ENCODE data around the gene OPCML. TPM values are rescaled to one million over a fixed set of nuclear protein-coding genes. Genes with fewer than 3 reads are reported as not detected.

Gene OPCML
- total and polyA plus RNA-seq, 4 donors = 16.6 to 70.3 (median 58.1) TPM

- 92% methylated on average over 54 of the region's 54 CpGs for WGBS (ENCODE audit: insufficient coverage)
Measured at GRCh38 chr11:133360860-133361688, 171.2 kb downstream of the OPCML start.

GRCh38 chr11:133355095-133355494 is 177.2 kb downstream of the OPCML start:
- Histone ChIP-seq H3K4me1 (ENCODE audit: control insufficient read depth, insufficient read depth, low read length) (no peaks in the 10 kb centered on the region), H3K27ac (ENCODE audit: low read depth, low read length) (no peak overlapping the region), H3K36me3 (ENCODE audit: control insufficient read depth, insufficient read depth, low read length) (no peaks in the 10 kb centered on the region), H3K27me3 (ENCODE audit: control insufficient read depth, insufficient read depth, low read length) (peaks cover 2% of the 10 kb centered on the region), H3K4me3 (ENCODE audit: low read depth, low read length) (no peak overlapping the region), H3K9me3 (ENCODE audit: control insufficient read depth, insufficient read depth, low read length) (no peaks in the 10 kb centered on the region)
- 65% methylated on average over 2 of the region's 2 CpGs for WGBS (ENCODE audit: insufficient coverage)
- no peak for DNase-seq (ENCODE audit: low read depth in 4 of 6, low spot score in 6 of 6)

More at GRCh38 chr11:133360860-133361688, 171.2 kb downstream of the OPCML start:
- peaks cover 1% of the 10 kb centered on the region for H3K4me1 ChIP-seq (ENCODE audit: control insufficient read depth, insufficient read depth, low read length)
- H3K36me3 ChIP-seq (ENCODE audit: control insufficient read depth, insufficient read depth, low read length) = peaks cover 16% of the 10 kb centered on the region
- H3K9me3 ChIP-seq (ENCODE audit: control insufficient read depth, insufficient read depth, low read length) = no peaks in the 10 kb centered on the region
- no peak overlapping the region for H3K4me3 ChIP-seq (ENCODE audit: low read depth, low read length)
- H3K27me3 ChIP-seq (ENCODE audit: control insufficient read depth, insufficient read depth, low read length) = peaks cover 5% of the 10 kb centered on the region
- no peak overlapping the region for H3K27ac ChIP-seq (ENCODE audit: low read depth, low read length)
- DNase-seq (ENCODE audit: low read depth in 4 of 6, low spot score in 6 of 6) = no peak

GRCh38 chr11:133354069-133354468 is 178.2 kb downstream of the OPCML start:
- Histone ChIP-seq H3K9me3 (ENCODE audit: control insufficient read depth, insufficient read depth, low read length) (no peaks in the 10 kb centered on the region), H3K27ac (ENCODE audit: low read depth, low read length) (no peak overlapping the region), H3K4me3 (ENCODE audit: low read depth, low read length) (no peak overlapping the region), H3K36me3 (ENCODE audit: control insufficient read depth, insufficient read depth, low read length) (no peaks in the 10 kb centered on the region), H3K4me1 (ENCODE audit: control insufficient read depth, insufficient read depth, low read length) (no peaks in the 10 kb centered on the region), H3K27me3 (ENCODE audit: control insufficient read depth, insufficient read depth, low read length) (peaks cover 2% of the 10 kb centered on the region)
- WGBS (ENCODE audit: insufficient coverage) = 60% methylated on average over 1 of the region's 4 CpGs
- DNase-seq (ENCODE audit: low read depth in 4 of 6, low spot score in 6 of 6) = no peak

GRCh38 chr11:133350045-133350444 is 182.3 kb downstream of the OPCML start:
- peaks cover 2% of the 10 kb centered on the region for H3K4me1 ChIP-seq (ENCODE audit: control insufficient read depth, insufficient read depth, low read length)
- H3K9me3 ChIP-seq (ENCODE audit: control insufficient read depth, insufficient read depth, low read length) = no peaks in the 10 kb centered on the region
- H3K4me3 ChIP-seq (ENCODE audit: low read depth, low read length) = no peak overlapping the region
- WGBS (ENCODE audit: insufficient coverage) = 20% methylated on average over 1 of the region's 3 CpGs
- H3K36me3 ChIP-seq (ENCODE audit: control insufficient read depth, insufficient read depth, low read length) = no peaks in the 10 kb centered on the region
- DNase-seq (ENCODE audit: low read depth in 4 of 6, low spot score in 6 of 6) = no peak
- H3K27me3 ChIP-seq (ENCODE audit: control insufficient read depth, insufficient read depth, low read length) = no peaks in the 10 kb centered on the region
- no peak overlapping the region for H3K27ac ChIP-seq (ENCODE audit: low read depth, low read length)

GRCh38 chr11:133347988-133348387 is 184.3 kb downstream of the OPCML start:
- WGBS (ENCODE audit: insufficient coverage) = 52% methylated on average over 2 of the region's 5 CpGs
- peak in 2 of 6 donors; percentile 46 to 58 for DNase-seq (ENCODE audit: low read depth in 4 of 6, low spot score in 6 of 6)
- Histone ChIP-seq H3K27ac (ENCODE audit: low read depth, low read length) (no peak overlapping the region), H3K9me3 (ENCODE audit: control insufficient read depth, insufficient read depth, low read length) (no peaks in the 10 kb centered on the region), H3K27me3 (ENCODE audit: control insufficient read depth, insufficient read depth, low read length) (no peaks in the 10 kb centered on the region), H3K4me3 (ENCODE audit: low read depth, low read length) (no peak overlapping the region), H3K4me1 (ENCODE audit: control insufficient read depth, insufficient read depth, low read length) (peaks cover 2% of the 10 kb centered on the region), H3K36me3 (ENCODE audit: control insufficient read depth, insufficient read depth, low read length) (no peaks in the 10 kb centered on the region)

GRCh38 chr11:133346137-133346536 is 186.2 kb downstream of the OPCML start:
- Histone ChIP-seq H3K36me3 (ENCODE audit: control insufficient read depth, insufficient read depth, low read length) (no peaks in the 10 kb centered on the region), H3K27ac (ENCODE audit: low read depth, low read length) (no peak overlapping the region), H3K4me1 (ENCODE audit: control insufficient read depth, insufficient read depth, low read length) (peaks cover 2% of the 10 kb centered on the region), H3K9me3 (ENCODE audit: control insufficient read depth, insufficient read depth, low read length) (no peaks in the 10 kb centered on the region), H3K27me3 (ENCODE audit: control insufficient read depth, insufficient read depth, low read length) (no peaks in the 10 kb centered on the region), H3K4me3 (ENCODE audit: low read depth, low read length) (no peak overlapping the region)
- peak in 2 of 6 donors; percentile 41 to 58 for DNase-seq (ENCODE audit: low read depth in 4 of 6, low spot score in 6 of 6)
- WGBS (ENCODE audit: insufficient coverage) = 67% methylated on average over 1 of the region's 5 CpGs

- 66% methylated on average over 7 of the region's 9 CpGs for WGBS (ENCODE audit: insufficient coverage)
Measured at GRCh38 chr11:133343951-133344350, 188.3 kb downstream of the OPCML start.

GRCh38 chr11:133339495-133340140 is 192.7 kb downstream of the OPCML start:
- H3K4me3 ChIP-seq (ENCODE audit: low read depth, low read length) = no peak overlapping the region
- H3K36me3 ChIP-seq (ENCODE audit: control insufficient read depth, insufficient read depth, low read length) = no peaks in the 10 kb centered on the region
- H3K9me3 ChIP-seq (ENCODE audit: control insufficient read depth, insufficient read depth, low read length) = no peaks in the 10 kb centered on the region
- no peaks in the 10 kb centered on the region for H3K27me3 ChIP-seq (ENCODE audit: control insufficient read depth, insufficient read depth, low read length)
- peaks cover 15% of the 10 kb centered on the region for H3K4me1 ChIP-seq (ENCODE audit: control insufficient read depth, insufficient read depth, low read length)
- H3K27ac ChIP-seq (ENCODE audit: low read depth, low read length) = no peak overlapping the region
- 55% methylated on average over 5 of the region's 5 CpGs for WGBS (ENCODE audit: insufficient coverage)
- no peak for DNase-seq (ENCODE audit: low read depth in 4 of 6, low spot score in 6 of 6)

More at GRCh38 chr11:133343951-133344350, 188.3 kb downstream of the OPCML start:
- Histone ChIP-seq H3K27ac (ENCODE audit: low read depth, low read length) (no peak overlapping the region), H3K4me3 (ENCODE audit: low read depth, low read length) (no peak overlapping the region), H3K4me1 (ENCODE audit: control insufficient read depth, insufficient read depth, low read length) (peaks cover 8% of the 10 kb centered on the region), H3K36me3 (ENCODE audit: control insufficient read depth, insufficient read depth, low read length) (no peaks in the 10 kb centered on the region), H3K27me3 (ENCODE audit: control insufficient read depth, insufficient read depth, low read length) (no peaks in the 10 kb centered on the region), H3K9me3 (ENCODE audit: control insufficient read depth, insufficient read depth, low read length) (no peaks in the 10 kb centered on the region)
- no peak for DNase-seq (ENCODE audit: low read depth in 4 of 6, low spot score in 6 of 6)

GRCh38 chr11:133338588-133338987 is 193.7 kb downstream of the OPCML start:
- Histone ChIP-seq H3K27ac (ENCODE audit: low read depth, low read length) (no peak overlapping the region), H3K4me1 (ENCODE audit: control insufficient read depth, insufficient read depth, low read length) (peaks cover 15% of the 10 kb centered on the region), H3K27me3 (ENCODE audit: control insufficient read depth, insufficient read depth, low read length) (no peaks in the 10 kb centered on the region), H3K4me3 (ENCODE audit: low read depth, low read length) (no peak overlapping the region), H3K9me3 (ENCODE audit: control insufficient read depth, insufficient read depth, low read length) (no peaks in the 10 kb centered on the region), H3K36me3 (ENCODE audit: control insufficient read depth, insufficient read depth, low read length) (no peaks in the 10 kb centered on the region)
- DNase-seq (ENCODE audit: low read depth in 4 of 6, low spot score in 6 of 6) = no peak
- 100% methylated on average over 1 of the region's 2 CpGs for WGBS (ENCODE audit: insufficient coverage)

All from spinal cord (tissue), 10 donors.